DND-41 (cell line): ENCODE data around the gene LRRTM4.

Experiments
- CTCF ChIP-seq: IDR thresholded peaks from 2 replicates; pipeline ENCODE4 v1.5.1; 2012; ENCODE audit warnings: borderline replicate concordance, low read length, moderate library complexity, mild to moderate bottlenecking; ENCODE audit not compliant: poor library complexity, severe bottlenecking; ENCODE audit errors: extremely low read depth
- EZH2 ChIP-seq: IDR thresholded peaks from 3 replicates; pipeline ENCODE4 v1.6.1; 2012; ENCODE audit warnings: borderline replicate concordance, low read depth, mild to moderate bottlenecking, moderate library complexity, low read length, inconsistent platforms; ENCODE audit not compliant: severe bottlenecking

- TF ChIP-seq CTCF (no peak), EZH2 (no peak)
These were observed 377.4 kb downstream of the LRRTM4 start for GRCh38 chr2:77144772-77145171.
